ENCODE measurements around the gene GINS3.

GINS3 gene

DNA sequence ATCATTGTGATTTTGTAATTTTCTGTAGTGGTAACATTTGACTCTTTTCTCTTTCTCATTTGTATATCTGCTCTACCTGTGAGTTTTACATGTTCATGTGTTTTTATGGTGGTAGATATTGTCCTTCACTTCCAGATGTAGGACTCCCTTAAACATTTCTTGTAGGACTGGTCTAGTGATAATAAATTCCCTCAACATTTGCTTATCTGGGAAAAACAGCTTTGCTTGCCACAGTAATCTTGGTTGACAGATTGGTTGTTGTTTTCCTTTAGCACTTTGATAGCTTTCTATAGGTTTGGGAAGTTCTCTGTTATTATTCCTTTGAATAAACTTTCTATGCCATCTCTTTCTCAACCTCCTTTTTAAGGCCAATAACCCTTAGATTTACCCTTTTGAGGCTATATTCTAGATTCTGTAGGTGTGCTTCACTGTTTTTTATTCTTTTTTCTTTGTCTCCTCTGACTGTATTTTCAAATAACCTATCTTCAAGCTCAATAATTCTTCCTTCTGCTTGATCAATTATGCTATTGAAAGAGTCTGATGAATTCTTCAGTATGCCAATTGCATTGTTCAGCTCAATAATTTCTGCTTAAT is 32.1 kb upstream of the GINS3 start:
- no peak overlapping the region for H3K27ac ChIP-seq
- TF ChIP-seq ZFX (IDR thresholded peaks at IDR 0.05) = no peak
- TF ChIP-seq, protein P1, sequence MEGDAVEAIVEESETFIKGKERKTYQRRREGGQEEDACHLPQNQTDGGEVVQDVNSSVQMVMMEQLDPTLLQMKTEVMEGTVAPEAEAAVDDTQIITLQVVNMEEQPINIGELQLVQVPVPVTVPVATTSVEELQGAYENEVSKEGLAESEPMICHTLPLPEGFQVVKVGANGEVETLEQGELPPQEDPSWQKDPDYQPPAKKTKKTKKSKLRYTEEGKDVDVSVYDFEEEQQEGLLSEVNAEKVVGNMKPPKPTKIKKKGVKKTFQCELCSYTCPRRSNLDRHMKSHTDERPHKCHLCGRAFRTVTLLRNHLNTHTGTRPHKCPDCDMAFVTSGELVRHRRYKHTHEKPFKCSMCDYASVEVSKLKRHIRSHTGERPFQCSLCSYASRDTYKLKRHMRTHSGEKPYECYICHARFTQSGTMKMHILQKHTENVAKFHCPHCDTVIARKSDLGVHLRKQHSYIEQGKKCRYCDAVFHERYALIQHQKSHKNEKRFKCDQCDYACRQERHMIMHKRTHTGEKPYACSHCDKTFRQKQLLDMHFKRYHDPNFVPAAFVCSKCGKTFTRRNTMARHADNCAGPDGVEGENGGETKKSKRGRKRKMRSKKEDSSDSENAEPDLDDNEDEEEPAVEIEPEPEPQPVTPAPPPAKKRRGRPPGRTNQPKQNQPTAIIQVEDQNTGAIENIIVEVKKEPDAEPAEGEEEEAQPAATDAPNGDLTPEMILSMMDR (conservative IDR thresholded peaks at IDR 0.05) = no peak

DNA sequence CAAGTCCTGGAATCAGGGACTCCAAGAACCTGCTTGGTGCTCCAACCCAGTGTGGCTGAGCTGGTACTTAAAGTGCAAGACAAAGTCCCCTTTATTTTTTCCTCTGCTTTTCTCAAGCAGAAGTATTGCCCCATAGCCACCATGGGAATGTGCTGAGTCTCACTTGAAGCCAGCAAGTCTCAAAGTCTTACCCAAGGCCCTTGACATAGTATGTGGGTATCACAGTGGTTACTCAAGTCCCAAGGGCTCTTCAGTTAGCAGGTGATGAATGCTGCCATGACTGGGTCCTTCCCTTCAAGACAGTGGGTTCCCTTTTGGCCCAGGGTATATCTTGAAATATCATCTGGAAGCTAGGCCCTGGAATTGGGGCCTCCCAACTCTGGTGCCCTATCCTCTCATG is 30.5 kb upstream of the GINS3 start:
- H3K27ac ChIP-seq = no peak overlapping the region
- TF ChIP-seq ZFX (IDR thresholded peaks at IDR 0.05) = no peak

DNA sequence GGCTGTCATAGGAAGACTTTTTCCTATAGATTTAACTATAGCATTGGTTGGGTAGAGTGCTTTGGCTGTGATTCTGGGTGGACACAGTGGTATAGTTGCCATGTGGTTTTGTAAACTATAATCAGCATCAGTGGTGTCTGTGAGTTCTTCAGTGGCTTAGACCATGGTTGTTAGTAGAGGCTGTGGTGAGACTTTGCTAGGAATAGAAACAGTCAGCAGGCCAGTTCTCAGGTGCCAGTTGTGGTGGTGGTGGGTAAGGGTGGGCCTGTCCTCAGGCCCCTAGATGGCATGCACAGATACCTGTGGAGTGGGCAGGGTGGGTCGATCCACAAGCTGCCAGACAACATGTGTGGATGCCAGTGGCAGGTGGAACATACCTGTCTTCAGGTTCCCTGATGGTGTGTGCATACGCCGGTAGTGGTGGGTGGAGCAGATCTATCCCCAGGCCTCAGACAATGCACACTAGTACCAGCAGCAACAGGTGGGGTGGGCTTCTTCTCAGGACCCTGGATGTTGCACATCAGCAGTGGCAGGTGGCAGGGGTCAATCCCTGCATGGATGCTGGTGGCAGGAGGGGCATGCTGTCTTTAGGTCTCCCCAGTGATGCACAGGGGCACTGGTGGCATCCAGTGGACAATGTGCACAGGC is 28.4 kb upstream of the GINS3 start:
- no peak overlapping the region for H3K27ac ChIP-seq
- no peak for TF ChIP-seq ZFX (IDR thresholded peaks at IDR 0.05)
- TF ChIP-seq, protein P1 (conservative IDR thresholded peaks at IDR 0.05) = no peak

DNA sequence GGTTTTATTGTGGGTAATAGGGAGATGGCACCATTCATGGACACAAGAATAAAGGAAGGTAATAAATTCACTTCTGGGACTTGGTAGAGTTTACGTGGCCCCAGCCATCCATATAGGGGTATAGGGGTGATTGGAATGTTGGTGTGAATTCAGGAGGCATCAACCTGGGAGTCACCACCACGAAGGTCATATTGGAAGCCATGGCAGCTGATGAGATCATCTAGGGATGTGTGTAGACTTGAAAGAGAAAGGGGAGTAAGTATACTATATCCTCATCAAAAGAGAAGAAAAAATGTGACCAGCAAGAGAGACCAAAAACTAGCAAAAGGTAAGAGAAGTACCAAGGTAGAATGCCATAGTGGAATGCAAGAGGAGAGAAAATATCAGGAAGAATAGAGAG is 26.6 kb upstream of the GINS3 start:
- no peak overlapping the region for H3K27ac ChIP-seq
- no peak for TF ChIP-seq ZFX (IDR thresholded peaks at IDR 0.05)
- TF ChIP-seq, protein P1 (conservative IDR thresholded peaks at IDR 0.05) = no peak

DNA sequence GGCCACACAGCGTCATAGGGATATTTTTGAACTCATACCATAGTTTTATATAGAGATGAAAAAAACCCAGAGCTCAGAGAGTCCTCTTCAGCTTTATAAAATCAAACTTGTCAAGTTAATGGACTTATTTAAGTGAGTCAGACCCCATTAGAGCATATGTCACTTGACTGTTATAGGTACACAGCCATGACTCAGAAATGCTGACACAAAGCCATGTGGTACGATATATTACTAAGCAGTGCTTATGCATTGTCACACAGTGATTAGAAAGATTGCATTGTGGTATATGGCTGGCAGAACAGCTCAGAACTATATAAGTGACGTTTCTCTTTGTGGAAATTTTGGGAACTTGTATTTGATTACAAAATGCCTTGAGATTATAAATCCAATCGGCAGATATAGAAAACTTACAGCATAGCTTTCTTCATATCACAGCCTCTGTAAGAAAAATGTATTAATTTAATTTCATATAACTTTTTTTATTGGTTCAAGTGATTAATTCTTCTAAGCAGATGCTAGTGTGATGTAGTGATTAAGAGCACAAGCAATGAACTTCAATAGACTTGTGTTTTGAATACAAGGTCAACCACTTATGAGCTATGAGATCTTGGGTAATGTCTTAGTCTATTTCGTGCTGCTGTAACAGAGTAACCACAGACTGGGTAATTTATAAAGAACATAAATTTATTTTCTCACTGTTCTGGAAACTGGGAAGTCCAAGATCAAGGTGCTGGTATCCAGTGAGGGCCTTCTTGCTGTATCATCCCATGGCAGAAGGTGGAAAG is 25.8 kb upstream of the GINS3 start:
- H3K27ac ChIP-seq = no peak overlapping the region
- TF ChIP-seq, protein P1 (conservative IDR thresholded peaks at IDR 0.05) = no peak
- TF ChIP-seq ZFX (IDR thresholded peaks at IDR 0.05) = no peak

DNA sequence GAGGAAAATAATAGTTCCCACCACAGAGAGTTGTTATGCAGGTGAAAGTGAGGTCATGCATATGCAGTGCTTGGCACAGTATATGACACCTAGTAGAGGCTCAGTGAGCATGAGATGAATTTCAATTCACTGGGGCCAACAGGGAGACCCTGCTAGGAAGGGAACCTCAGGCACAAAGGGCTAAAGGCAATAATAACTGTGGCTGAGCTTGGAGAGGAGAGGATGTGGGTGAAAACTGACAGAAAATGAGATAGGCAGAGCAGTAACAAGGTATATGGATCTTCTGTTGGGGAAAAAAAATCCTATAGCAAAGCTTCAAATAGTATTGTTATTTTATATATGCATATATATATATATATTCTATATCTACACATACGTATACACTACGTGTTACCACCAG is 25.0 kb upstream of the GINS3 start:
- no peak overlapping the region for H3K27ac ChIP-seq
- TF ChIP-seq, protein P1 (conservative IDR thresholded peaks at IDR 0.05) = no peak
- TF ChIP-seq ZFX (IDR thresholded peaks at IDR 0.05) = no peak

DNA sequence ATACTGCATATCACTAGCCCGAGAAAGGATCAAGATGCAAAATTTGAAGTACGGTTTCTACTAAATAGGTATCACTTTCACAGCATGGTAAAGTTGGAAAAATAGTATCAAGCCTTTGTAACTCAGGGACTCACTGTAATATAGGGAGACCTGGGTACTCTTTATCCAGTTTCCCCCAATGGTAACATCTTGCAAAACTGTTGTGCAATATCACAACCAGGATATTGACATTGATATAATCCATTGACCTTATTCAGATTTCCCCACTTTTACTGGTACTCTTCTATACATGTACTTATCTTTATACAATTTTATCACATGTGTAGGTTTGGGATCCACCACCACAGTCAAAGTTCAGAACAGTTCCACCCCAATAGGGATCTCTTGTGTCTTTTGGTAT is 20.4 kb upstream of the GINS3 start:
- no peak for TF ChIP-seq ZFX (IDR thresholded peaks at IDR 0.05)
- TF ChIP-seq, protein P1 (conservative IDR thresholded peaks at IDR 0.05) = no peak
- no peak overlapping the region for H3K27ac ChIP-seq
